Sigmoid colon (tissue), 7 donors: Measurements from ENCODE around the gene HECTD4. TPM values are rescaled to one million over a fixed set of nuclear protein-coding genes. Genes with fewer than 3 reads are reported as not detected.

Experiments used
- DNase-seq: peaks from one replicate; pipeline ENCODE4 v3.0.0-alpha.2; 2019
- H3K27ac ChIP-seq, 4 donors: fragments of 200-600 bp; sonication (generic); one replicate each; pipeline ENCODE4 v1.5.1; 2016 to 2019; ENCODE audit warnings: mild to moderate bottlenecking in 1 of 4
- H3K27me3 ChIP-seq, 3 donors: fragments of 200-600 bp; sonication (generic); one replicate each; pipeline ENCODE4 v1.5.1; 2019; ENCODE audit warnings: mild to moderate bottlenecking in 1 of 3
- H3K36me3 ChIP-seq, 4 donors: fragments of 200-600 bp; sonication (generic); one replicate each; pipeline ENCODE4 v1.5.1; 2016 to 2019
- H3K4me1 ChIP-seq, 4 donors: fragments of 200-600 bp; sonication (generic); one replicate each; pipeline ENCODE4 v1.5.1; 2017 to 2019
- H3K4me3 ChIP-seq, 4 donors: fragments of 200-600 bp; sonication (generic); one replicate each; pipeline ENCODE4 v1.5.1; 2017 to 2019; ENCODE audit warnings: mild to moderate bottlenecking in 2 of 4, moderate library complexity in 1 of 4
- H3K9me3 ChIP-seq, 4 donors: fragments of 200-600 bp in 3 of 4; sonication (generic) in 3 of 4; one replicate each; pipeline versions ENCODE4 v1.5.1 to v1.6.1; 2013 to 2019
- CTCF ChIP-seq, 4 experiments: fragments of 450-650 bp in 3 of 4; fragments of 200-600 bp in 1 of 4; IDR thresholded peaks; one replicate each; pipeline ENCODE4 v1.5.1; 2016 to 2019; ENCODE audit warnings: antibody characterized with exemption in 4 of 4, mild to moderate bottlenecking in 3 of 4, moderate library complexity in 2 of 4
- EP300 ChIP-seq, 4 donors: sonication (generic); formaldehyde crosslinking; IDR thresholded peaks; one replicate each; pipeline ENCODE4 v1.6.1; 2017; ENCODE audit warnings: antibody characterized with exemption in 4 of 4
- POLR2A ChIP-seq, 2 donors: fragments of 450-650 bp; IDR thresholded peaks; one replicate each; pipeline ENCODE4 v1.6.1; 2016; ENCODE audit warnings: antibody characterized with exemption in 2 of 2, mild to moderate bottlenecking in 2 of 2, moderate library complexity in 2 of 2
- POLR2AphosphoS5 ChIP-seq, 4 donors: sonication (generic); formaldehyde crosslinking; IDR thresholded peaks; one replicate each; pipeline ENCODE4 v1.6.1; 2017; ENCODE audit warnings: antibody characterized with exemption in 4 of 4
- WGBS, 2 donors: extraction: QIAGEN DNeasy Blood & Tissue Kit; methylation state at CpG; one replicate each; pipeline ENCODE4 v1.1.7; 2013; 5-methylcytosine and 5-hydroxymethylcytosine counted together
- intact Hi-C: fragments of 100-400 bp; cut with DNase I; formaldehyde crosslinking; loops from one replicate; pipeline ENCODE4 v1.15.1; 2023
- polyA plus RNA-seq, 3 donors: library from polyadenylated mRNA; stranded (reverse); fragments of 200-250 nt; gene quantifications; one replicate each; pipeline ENCODE4 v1.2.3, GENCODE V29; 2013
- total RNA-seq, 4 donors: library from RNA; depleted of rRNA; stranded (reverse); fragments of >200 nt; gene quantifications; one replicate each; pipeline ENCODE4 v1.1.0, GENCODE V29; 2016
- donor health status: healthy with polysubstance abuse.
- donor health status: Bipolar disorder and iron deficiency.
- donor health status: healthy.

HECTD4 gene
- total and polyA plus RNA-seq, 7 donors: 5.4 to 64.8 (median 26.0) TPM

- 61 to 79% methylated on average over 12 of the region's 12 CpGs for WGBS, 2 donors
- Histone ChIP-seq H3K27ac (peak overlapping the region; percentile 80 to 99 (median 90)), H3K27me3 (no peaks in the 10 kb centered on the region), H3K4me1 (peaks cover 0 to 58% (median 43%) of the 10 kb centered on the region in 4 donors), H3K9me3 (no peaks in the 10 kb centered on the region), H3K4me3 (no peak overlapping the region), H3K36me3 (no peaks in the 10 kb centered on the region)
- intact Hi-C loops: loop anchor here (2.0 to 10.0 kb wide), 2 partner anchors 76 to 262 kb away; partner anchors contain the start of gene HECTD4
- DNase-seq: no peak
- TF ChIP-seq POLR2A (IDR thresholded peaks at IDR 0.05) (no peak), EP300 (IDR thresholded peaks at IDR 0.05) (no peak), POLR2AphosphoS5 (IDR thresholded peaks at IDR 0.05) (peak; percentile 24 to 72 (median 38)), CTCF (IDR thresholded peaks at IDR 0.05) (no peak)
These were observed 259.2 kb downstream of the HECTD4 start for GRCh38 chr12:112122823-112123690.

GRCh38 chr12:112121780-112122565 lies 260.3 kb downstream of the HECTD4 start:
- Histone ChIP-seq H3K27ac (peak overlapping the region; percentile 80 to 99 (median 90)), H3K4me3 (no peak overlapping the region)

GRCh38 chr12:112117685-112118084 lies 264.5 kb downstream of the HECTD4 start:
- Histone ChIP-seq H3K27ac (peak overlapping the region in 3 of 4 donors; percentile 38 to 56 (median 45)), H3K36me3 (no peaks in the 10 kb centered on the region), H3K27me3 (no peaks in the 10 kb centered on the region), H3K4me1 (peaks cover 0 to 25% (median 20%) of the 10 kb centered on the region in 4 donors), H3K4me3 (no peak overlapping the region), H3K9me3 (no peaks in the 10 kb centered on the region)
- WGBS, 2 donors: 89 to 91% methylated on average over 8 of the region's 8 CpGs
- intact Hi-C loops: no loop called here
- DNase-seq: no peak
- TF ChIP-seq POLR2AphosphoS5 (IDR thresholded peaks at IDR 0.05) (peak in 1 of 4 donors; percentile 18), EP300 (IDR thresholded peaks at IDR 0.05) (no peak)

More at GRCh38 chr12:112121780-112122565, 260.3 kb downstream of the HECTD4 start:
- 52 to 71% methylated on average over 11 of the region's 11 CpGs for WGBS, 2 donors
- no peaks in the 10 kb centered on the region for H3K9me3 ChIP-seq
- H3K4me1 ChIP-seq: peaks cover 0 to 55% (median 36%) of the 10 kb centered on the region in 4 donors
- no peaks in the 10 kb centered on the region for H3K36me3 ChIP-seq
- peak; percentile 96 for DNase-seq
- TF ChIP-seq EP300 (IDR thresholded peaks at IDR 0.05) (peak in 1 of 4 donors; percentile 52), CTCF (IDR thresholded peaks at IDR 0.05) (no peak), POLR2AphosphoS5 (IDR thresholded peaks at IDR 0.05) (peak; percentile 39 to 87 (median 80)), POLR2A (IDR thresholded peaks at IDR 0.05) (no peak)
- H3K27me3 ChIP-seq: no peaks in the 10 kb centered on the region
- intact Hi-C loops: loop anchor here (2.0 to 10.0 kb wide), 2 partner anchors 75 to 263 kb away; partner anchors contain the start of gene HECTD4

- WGBS, 2 donors: 41 to 48% methylated on average over 7 of the region's 7 CpGs
- peak; percentile 70 for DNase-seq
- H3K4me1 ChIP-seq: peaks cover 0 to 12% (median 8%) of the 10 kb centered on the region in 4 donors
- TF ChIP-seq EP300 (IDR thresholded peaks at IDR 0.05) (no peak), CTCF (IDR thresholded peaks at IDR 0.05) (no peak), POLR2A (IDR thresholded peaks at IDR 0.05) (no peak), POLR2AphosphoS5 (IDR thresholded peaks at IDR 0.05) (no peak)
- no peaks in the 10 kb centered on the region for H3K36me3 ChIP-seq
- H3K27ac ChIP-seq: peak overlapping the region; percentile 24 to 56 (median 42)
- no peaks in the 10 kb centered on the region for H3K9me3 ChIP-seq
- intact Hi-C loops: no loop called here
- no peaks in the 10 kb centered on the region for H3K27me3 ChIP-seq
- H3K4me3 ChIP-seq: no peak overlapping the region
These were observed 265.8 kb downstream of the HECTD4 start for GRCh38 chr12:112116232-112117060.
